HepG2 (cell line): Measurements from ENCODE around the gene CBX6. TPM values are rescaled to one million over a fixed set of nuclear protein-coding genes. Genes with fewer than 3 reads are reported as not detected.

ENCODE experiments used
- ATAC-seq: fragments of 200-7000 bp; cut with Tn5 transposase; 3 replicates; pipeline ENCODE4 v1.9.1; 2020; ENCODE audit warnings: mild to moderate bottlenecking, moderate library complexity
- BruUV-seq: library from RNA; stranded (reverse); fragments of 400-500 nt; replicated peaks from 2 replicates; lab custom pipeline; 2021; lab: Mats Ljungman, UMichigan
- CTCF ChIA-PET: fragments of 300-600 bp; formaldehyde crosslinking; extraction: SDS; loops from one replicate; lab custom pipeline; 2021; ENCODE audit warnings: low total read pairs, inconsistent platforms, low intra/inter-chr PET ratio; lab: Yijun Ruan, JAX
- POLR2A ChIA-PET: fragments of 350-600 bp; sonication (Branson Sonifier 250); formaldehyde crosslinking; loops from one replicate; lab custom pipeline; 2020; ENCODE audit warnings: antibody characterized with exemption, inconsistent platforms; lab: Yijun Ruan, JAX
- DNase-seq: peaks from one replicate; pipeline ENCODE4 v3.0.0-alpha.2; 2015; ENCODE audit warnings: low spot score
- FAIRE-seq: peaks from 3 replicates; lab custom pipeline; 2011; peaks lifted over from hg19 to GRCh38; lab: Jason Lieb, UNC
- H2AFZ ChIP-seq: one replicate; pipeline ENCODE4 v1.6.1; 2011; ENCODE audit warnings: low read length, inconsistent platforms
- H3K27ac ChIP-seq: fragments of 300-600 bp; 3 replicates; pipeline ENCODE4 v1.8.0; 2011; ENCODE audit warnings: mixed run types, mild to moderate bottlenecking, mixed read lengths, low read length, inconsistent platforms; ENCODE audit not compliant: insufficient read depth; ENCODE audit errors: extremely low read length
- H3K27me3 ChIP-seq, 2 experiments: fragments of 200-600 bp in 1 of 2; 2 replicates in 1 of 2; 3 replicates in 1 of 2; pipeline versions ENCODE4 v1.6.0 to v1.8.0; 2011; ENCODE audit warnings: low read length in 2 of 2, mild to moderate bottlenecking in 2 of 2, moderate library complexity in 2 of 2, inconsistent platforms in 1 of 2; ENCODE audit not compliant: insufficient read depth in 2 of 2, control insufficient read depth in 1 of 2
- H3K36me3 ChIP-seq, 2 experiments: fragments of 200-600 bp in 1 of 2; replicated peaks in 1 of 2; 2 replicates in 1 of 2; 3 replicates in 1 of 2; pipeline versions ENCODE4 v1.5.1 to v1.8.0; 2011; ENCODE audit warnings: low read length in 2 of 2, inconsistent platforms in 1 of 2; ENCODE audit not compliant: insufficient read depth in 2 of 2, control insufficient read depth in 1 of 2
- H3K4me1 ChIP-seq: 2 replicates; pipeline ENCODE4 v1.5.1; 2012; ENCODE audit warnings: low read length, inconsistent platforms; ENCODE audit not compliant: insufficient read depth
- H3K4me2 ChIP-seq: 2 replicates; pipeline ENCODE4 v1.6.0; 2011; ENCODE audit warnings: low read depth, low read length, inconsistent platforms
- H3K4me3 ChIP-seq, 3 experiments: fragments of 200-600 bp in 1 of 3; sonication (generic), shearing (Covaris generic) in 1 of 3; replicated peaks in 1 of 3; 2 replicates each; pipeline ENCODE4 v1.5.1; 2011 to 2016; ENCODE audit warnings: low read length in 3 of 3, inconsistent platforms in 2 of 3, low read depth in 2 of 3, mild to moderate bottlenecking in 2 of 3, control low read depth in 1 of 3, mixed read lengths in 1 of 3; ENCODE audit not compliant: insufficient read depth in 1 of 3
- H3K79me2 ChIP-seq: one replicate; pipeline ENCODE4 v1.6.1; 2011; ENCODE audit warnings: low read length, inconsistent platforms; ENCODE audit not compliant: insufficient read depth
- H3K9ac ChIP-seq: 2 replicates; pipeline ENCODE4 v1.6.0; 2011; ENCODE audit warnings: mild to moderate bottlenecking, low read depth, low read length, inconsistent platforms; ENCODE audit not compliant: insufficient read depth
- H3K9me3 ChIP-seq: 2 replicates; pipeline ENCODE4 v1.5.1; 2012; ENCODE audit warnings: mild to moderate bottlenecking, low read length
- H4K20me1 ChIP-seq: 2 replicates; pipeline ENCODE4 v1.6.0; 2011; ENCODE audit warnings: inconsistent platforms, mild to moderate bottlenecking, low read length, moderate library complexity; ENCODE audit not compliant: insufficient read depth
- E2F2 ChIP-seq: sonication (generic); formaldehyde crosslinking; IDR thresholded peaks from 2 replicates; pipeline ENCODE4 v1.4.0; 2020; ENCODE audit warnings: missing genetic modification reagents, borderline replicate concordance
- MED8 ChIP-seq: sonication (generic); formaldehyde crosslinking; IDR thresholded peaks from 2 replicates; pipeline ENCODE4 v1.8.1; 2023; ENCODE audit warnings: mild to moderate bottlenecking, missing genetic modification reagents; ENCODE audit not compliant: insufficient replicate concordance
- MNT ChIP-seq: fragments of 450-650 bp; IDR thresholded peaks from 2 replicates; pipeline ENCODE4 v1.6.1; 2016
- NR2F1 ChIP-seq, 2 experiments: fragments of 450-650 bp in 1 of 2; formaldehyde crosslinking in 1 of 2; IDR thresholded peaks; 2 replicates each; pipeline versions ENCODE4 v1.5.0 to v1.6.1; 2016 to 2020; ENCODE audit warnings: mild to moderate bottlenecking in 1 of 2, missing compliant biosample characterization in 1 of 2, missing genetic modification reagents in 1 of 2, moderate library complexity in 1 of 2
- SP4 ChIP-seq: sonication (generic); formaldehyde crosslinking; IDR thresholded peaks from 2 replicates; pipeline ENCODE4 v1.8.1; 2023; ENCODE audit warnings: mild to moderate bottlenecking, missing genetic modification reagents
- TEAD3 ChIP-seq: optimal IDR thresholded peaks from 2 replicates; pipeline ENCODE3; 2016; ENCODE audit warnings: borderline replicate concordance
- ZNF552 ChIP-seq: sonication (generic); formaldehyde crosslinking; IDR thresholded peaks from 2 replicates; pipeline ENCODE4 v1.9.0; 2022; ENCODE audit warnings: missing genetic modification reagents, mild to moderate bottlenecking, borderline replicate concordance
- ZNF777 ChIP-seq: sonication (generic); formaldehyde crosslinking; IDR thresholded peaks from 2 replicates; pipeline ENCODE4 v1.4.0; 2020; ENCODE audit warnings: missing genetic modification reagents
- WGBS: methylation state at CpG from one replicate; pipeline ENCODE4 v1.1.6; 2017; ENCODE audit warnings: low lambda C conversion rate; 5-methylcytosine and 5-hydroxymethylcytosine counted together
- in situ Hi-C: cut with HindIII; loops from 2 replicates; pipeline ENCODE4 v1.10.0; 2017; ENCODE audit warnings: low pct_unique_long_range_greater_than_20kb; ENCODE audit not compliant: extremely low pct_ligation_motif_present
- intact Hi-C: fragments of 100-400 bp; cut with micrococcal nuclease; formaldehyde crosslinking; loops from one replicate; pipeline ENCODE4 v1.10.0; 2022; ENCODE audit not compliant: unreplicated experiment
- polyA plus RNA-seq, 8 experiments: library from polyadenylated mRNA; depleted of rRNA in 3 of 8; stranded (reverse) in 7 of 8; unstranded in 1 of 8; fragments of >200 nt; fragmentation: Illumina TruSeq in 4 of 8; extraction: Trizol in 4 of 8; gene quantifications; 2 replicates each; pipeline versions ENCODE4 v1.2.1 to v1.2.3, GENCODE V29; 2011 to 2016; ENCODE audit warnings: low read depth in 4 of 8, missing spikeins in 1 of 8, mixed read lengths in 1 of 8; ENCODE audit not compliant: insufficient read depth in 1 of 8
- total RNA-seq, 5 experiments: library from RNA; depleted of rRNA; stranded (reverse); fragments of >200 nt; fragmentation: Illumina TruSeq; extraction: Trizol; gene quantifications; 2 replicates each; pipeline ENCODE4 v1.2.3, GENCODE V29; 2016; ENCODE audit warnings: low read depth in 1 of 5

Gene CBX6
- total and polyA plus RNA-seq, 2 of the 13 experiments (the other 11 are each of a cell fraction or from before 2014, with no cell fraction given): 1.7 to 6.5 TPM

GRCh38 chr22:38845004-38845740 lies 26.8 kb downstream of the CBX6 start:
- in situ Hi-C loops (no loop called here), intact Hi-C loops (loop anchor here (10.0 kb wide), 1 partner anchor 80 kb away; no protein-coding TSS in a partner anchor)
- ATAC-seq (no peak; the same call in 2 of the 3 replicates), FAIRE-seq (peak; percentile 18), DNase-seq (no peak)
- Histone ChIP-seq H3K27ac (no peak overlapping the region), H4K20me1 (no peaks in the 10 kb centered on the region), H3K9me3 (no peaks in the 10 kb centered on the region), H3K4me1 (peaks cover 67% of the 10 kb centered on the region), H3K27me3 (peaks cover 5 to 29% of the 10 kb centered on the region in 2 experiments; a peak in 4 of 5 replicates), H3K4me2 (peak overlapping the region; percentile 74), H3K4me3 (peak overlapping the region in 1 of 3 experiments; percentile 26; a peak in 2 of 6 replicates), H3K36me3 (no peaks in the 10 kb centered on the region), H2AFZ (no peak overlapping the region), H3K9ac (no peak overlapping the region), H3K79me2 (no peaks in the 10 kb centered on the region)
- WGBS: 9% methylated on average over 15 of the region's 17 CpGs
- ChIA-PET POLR2A (interaction anchor here (1.3 kb wide), 1 partner anchor 15 kb away, joined by 5 read pairs; no protein-coding TSS in a partner anchor), CTCF (no interaction called here)
- BruUV-seq: no TSS peak
- TF ChIP-seq ZNF552 (CRISPR knock-in tag) (0 out of 2 replicates have a peak, but pooled peaks have one; percentile 38), ZNF777 (CRISPR knock-in tag) (0 out of 2 replicates have a peak, but pooled peaks have one; percentile 25), SP4 (CRISPR knock-in tag) (0 out of 2 replicates have a peak, but pooled peaks have one; percentile 32), MED8 (peak; percentile 4), MNT (peak; percentile 67), E2F2 (CRISPR knock-in tag) (no peak), TEAD3 (peak; percentile 6), NR2F1 (CRISPR knock-in tag; IDR thresholded peaks at IDR 0.05) (no peak)
